Natural killer cell (primary cell): ENCODE results near the gene INHBC. TPM values are rescaled to one million over a fixed set of nuclear protein-coding genes. Genes with fewer than 3 reads are reported as not detected.
"Not testable (repeated sequence)": the region's sequence is repeated elsewhere in the genome, so short reads cannot be mapped to it uniquely, and the experiment has no call there.

Experiments
- ATAC-seq, 3 donors: fragments of 150-1000 bp in 2 of 3; fragments of 200-7000 bp in 1 of 3; cut with Tn5 transposase; 1 replicate in 1 of 3; 2 replicates in 2 of 3; pipeline ENCODE4 v1.10.0; 2021; ENCODE audit warnings: mild to moderate bottlenecking in 2 of 3, moderate library complexity in 2 of 3
- DNase-seq, 2 donors: peaks; one replicate each; pipeline versions ENCODE4 v3.0.0 to v3.0.0-alpha.2; 2013 to 2021; ENCODE audit warnings: mixed read lengths in 1 of 2
- H3K27ac ChIP-seq: one replicate; pipeline ENCODE4 v1.5.1; 2013; ENCODE audit warnings: mild to moderate bottlenecking, low read length
- H3K27me3 ChIP-seq: one replicate; pipeline ENCODE4 v1.6.1; 2013; ENCODE audit warnings: low read length; ENCODE audit not compliant: control insufficient read depth, insufficient read depth
- H3K36me3 ChIP-seq: one replicate; pipeline ENCODE4 v1.6.1; 2013; ENCODE audit warnings: low read length; ENCODE audit not compliant: control insufficient read depth, insufficient read depth
- H3K4me1 ChIP-seq: one replicate; pipeline ENCODE4 v1.6.1; 2013; ENCODE audit warnings: low read length; ENCODE audit not compliant: control insufficient read depth, insufficient read depth
- H3K4me3 ChIP-seq: one replicate; pipeline ENCODE4 v1.5.1; 2013; ENCODE audit warnings: low read length
- H3K9me3 ChIP-seq: one replicate; pipeline ENCODE4 v1.6.1; 2013; ENCODE audit warnings: low read length; ENCODE audit not compliant: control insufficient read depth, insufficient read depth
- H3K27ac Mint-ChIP-seq, 2 donors: one replicate each; pipeline ENCODE4 v1.8.0; 2022; ENCODE audit warnings: mild to moderate bottlenecking in 2 of 2, mixed read lengths in 2 of 2, moderate library complexity in 1 of 2
- H3K27me3 Mint-ChIP-seq, 2 donors: one replicate each; pipeline ENCODE4 v1.8.0; 2022; ENCODE audit warnings: low read depth in 2 of 2, mixed read lengths in 2 of 2
- H3K36me3 Mint-ChIP-seq: one replicate; pipeline ENCODE4 v1.8.0; 2022; ENCODE audit warnings: mixed read lengths
- H3K4me1 Mint-ChIP-seq, 2 donors: one replicate each; pipeline ENCODE4 v1.8.0; 2022; ENCODE audit warnings: mixed read lengths in 2 of 2
- H3K4me3 Mint-ChIP-seq: one replicate; pipeline ENCODE4 v1.8.0; 2022; ENCODE audit warnings: mild to moderate bottlenecking, moderate library complexity, mixed read lengths
- H3K9me3 Mint-ChIP-seq, 2 donors: one replicate each; pipeline ENCODE4 v1.8.0; 2022; ENCODE audit warnings: mixed read lengths in 2 of 2
- WGBS: methylation state at CpG from one replicate; pipeline ENCODE4 v1.1.7; 2013; ENCODE audit warnings: missing lambda C conversion rate; ENCODE audit not compliant: insufficient coverage; 5-methylcytosine and 5-hydroxymethylcytosine counted together
- intact Hi-C: fragments of 100-400 bp; cut with micrococcal nuclease; formaldehyde crosslinking; loops from one replicate; pipeline ENCODE4 v1.14.2; 2022
- total RNA-seq, 4 donors: library from RNA; stranded (reverse); fragments of 120-200 nt in 1 of 4; gene quantifications; one replicate each; pipeline versions ENCODE4 v1.2.3 to v1.2.4, GENCODE V29; 2013 to 2022
- TF ChIP-seq, protein P1 (sequence below): fragments of 200-600 bp; IDR thresholded peaks from one replicate; pipeline ENCODE4 v1.8.0; 2022; ENCODE audit warnings: antibody characterized with exemption

INHBC gene
- total RNA-seq, 3 donors from 2014 or later (not counting 1 experiment from before 2014, with no cell fraction given): 0.18 to 0.35 (median 0.31) TPM

DNA sequence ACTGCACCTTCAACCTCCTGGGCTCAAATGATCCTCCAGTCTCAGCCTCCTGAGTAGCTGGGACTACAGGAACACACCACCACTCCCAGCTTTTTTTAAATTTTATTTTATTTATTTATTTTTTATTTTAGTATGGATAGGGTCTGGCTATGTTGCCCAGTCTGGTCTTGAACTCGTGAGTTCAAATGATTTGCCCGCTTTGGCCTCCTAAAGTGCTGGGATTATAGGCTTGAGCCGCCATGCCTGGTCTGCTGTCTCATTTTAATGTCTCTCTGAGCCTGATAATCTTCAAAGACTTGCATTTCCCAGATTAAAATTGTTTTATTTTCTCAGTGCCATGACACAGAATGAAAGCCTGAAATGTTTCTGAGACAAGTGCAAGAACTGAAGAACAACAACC lies 1.2 kb upstream of the INHBC start:
- 97% methylated on average over 3 of the region's 3 CpGs for WGBS
- ATAC-seq (no peak), DNase-seq (no peak)
- H3K9me3 Mint-ChIP-seq: no peaks in the 10 kb centered on the region
- Histone ChIP-seq H3K36me3 (no peaks in the 10 kb centered on the region), H3K4me1 (peaks cover 26% of the 10 kb centered on the region), H3K27me3 (no peaks in the 10 kb centered on the region), H3K27ac (no peak overlapping the region), H3K4me3 (no peak overlapping the region), H3K9me3 (no peaks in the 10 kb centered on the region)
- intact Hi-C loops: no loop called here
- TF ChIP-seq, protein P1, sequence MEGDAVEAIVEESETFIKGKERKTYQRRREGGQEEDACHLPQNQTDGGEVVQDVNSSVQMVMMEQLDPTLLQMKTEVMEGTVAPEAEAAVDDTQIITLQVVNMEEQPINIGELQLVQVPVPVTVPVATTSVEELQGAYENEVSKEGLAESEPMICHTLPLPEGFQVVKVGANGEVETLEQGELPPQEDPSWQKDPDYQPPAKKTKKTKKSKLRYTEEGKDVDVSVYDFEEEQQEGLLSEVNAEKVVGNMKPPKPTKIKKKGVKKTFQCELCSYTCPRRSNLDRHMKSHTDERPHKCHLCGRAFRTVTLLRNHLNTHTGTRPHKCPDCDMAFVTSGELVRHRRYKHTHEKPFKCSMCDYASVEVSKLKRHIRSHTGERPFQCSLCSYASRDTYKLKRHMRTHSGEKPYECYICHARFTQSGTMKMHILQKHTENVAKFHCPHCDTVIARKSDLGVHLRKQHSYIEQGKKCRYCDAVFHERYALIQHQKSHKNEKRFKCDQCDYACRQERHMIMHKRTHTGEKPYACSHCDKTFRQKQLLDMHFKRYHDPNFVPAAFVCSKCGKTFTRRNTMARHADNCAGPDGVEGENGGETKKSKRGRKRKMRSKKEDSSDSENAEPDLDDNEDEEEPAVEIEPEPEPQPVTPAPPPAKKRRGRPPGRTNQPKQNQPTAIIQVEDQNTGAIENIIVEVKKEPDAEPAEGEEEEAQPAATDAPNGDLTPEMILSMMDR: no peak
- H3K27me3 Mint-ChIP-seq: no peaks in the 10 kb centered on the region
- H3K27ac Mint-ChIP-seq: no peak overlapping the region
- H3K4me3 Mint-ChIP-seq: no peak overlapping the region
- H3K4me1 Mint-ChIP-seq: peaks cover 31 to 35% of the 10 kb centered on the region in 2 donors
- no peaks in the 10 kb centered on the region for H3K36me3 Mint-ChIP-seq

DNA sequence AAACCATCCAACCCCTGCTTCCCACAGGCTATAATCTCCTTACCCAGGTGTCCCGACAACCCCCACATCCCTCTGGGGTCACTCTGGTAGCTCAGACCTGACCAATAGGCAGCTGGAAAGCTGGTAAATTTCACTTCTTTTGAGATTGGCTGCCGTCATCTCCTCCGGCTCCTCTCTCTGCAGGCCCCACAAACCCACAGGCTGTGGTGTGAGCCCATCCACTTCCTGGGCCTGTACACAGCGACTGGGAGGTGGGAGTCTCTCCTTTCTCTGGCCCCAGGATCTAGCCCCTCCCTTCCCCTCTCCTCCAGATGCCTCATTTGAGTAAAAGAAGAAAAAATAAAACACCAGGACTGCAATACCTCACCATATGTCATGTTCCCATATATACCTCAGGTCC lies 709 bp downstream of the INHBC start:
- H3K27me3 Mint-ChIP-seq: no peaks in the 10 kb centered on the region
- intact Hi-C loops: no loop called here
- H3K9me3 Mint-ChIP-seq: no peaks in the 10 kb centered on the region
- TF ChIP-seq, protein P1: no peak
- Histone ChIP-seq H3K36me3 (no peaks in the 10 kb centered on the region), H3K4me3 (no peak overlapping the region), H3K4me1 (peaks cover 16% of the 10 kb centered on the region), H3K27me3 (no peaks in the 10 kb centered on the region), H3K27ac (peak overlapping the region; percentile 57), H3K9me3 (no peaks in the 10 kb centered on the region)
- H3K27ac Mint-ChIP-seq: peak overlapping the region; percentile 88 to 94
- 10% methylated on average over 4 of the region's 4 CpGs for WGBS
- ATAC-seq: peak in 2 of 3 donors; percentile 17 to 30
- no peak for DNase-seq
- no peaks in the 10 kb centered on the region for H3K36me3 Mint-ChIP-seq
- peaks cover 18 to 22% of the 10 kb centered on the region in 2 donors for H3K4me1 Mint-ChIP-seq
- peak overlapping the region; percentile 87 for H3K4me3 Mint-ChIP-seq

DNA sequence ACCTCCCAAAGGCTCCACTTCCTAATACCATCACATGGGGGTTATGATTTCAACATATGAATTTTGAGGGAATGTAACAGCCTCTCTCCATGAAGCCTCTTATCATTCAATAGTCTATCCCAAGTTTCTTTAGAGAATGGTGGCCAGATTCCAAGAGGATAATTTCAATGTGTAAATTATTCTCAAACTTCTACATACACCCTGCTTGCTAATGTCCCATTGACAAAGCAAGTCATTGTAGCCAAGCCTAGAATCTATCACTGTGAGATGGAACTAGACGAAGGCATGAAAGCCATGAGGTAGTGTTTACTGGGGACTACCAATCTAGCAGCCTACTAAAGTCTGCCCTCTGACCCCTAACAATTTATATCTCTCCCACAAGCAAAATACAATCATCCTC lies 3.8 kb downstream of the INHBC start:
- Histone ChIP-seq H3K27ac (no peak overlapping the region), H3K27me3 (no peaks in the 10 kb centered on the region), H3K9me3 (peaks cover 6% of the 10 kb centered on the region), H3K36me3 (no peaks in the 10 kb centered on the region), H3K4me1 (peaks cover 16% of the 10 kb centered on the region), H3K4me3 (no peak overlapping the region)
- Mint-ChIP-seq H3K9me3 (no peaks in the 10 kb centered on the region), H3K36me3 (no peaks in the 10 kb centered on the region), H3K27me3 (peaks cover 5 to 6% of the 10 kb centered on the region in 2 donors), H3K27ac (no peak overlapping the region), H3K4me3 (no peak overlapping the region), H3K4me1 (peaks cover 10 to 12% of the 10 kb centered on the region in 2 donors)
- whole genome bisulfite sequencing: 100% methylated on average over 1 of the region's 1 CpG
- TF ChIP-seq, protein P1: no peak
- no peak for ATAC-seq
- DNase-seq: no peak
- intact Hi-C loops: no loop called here

DNA sequence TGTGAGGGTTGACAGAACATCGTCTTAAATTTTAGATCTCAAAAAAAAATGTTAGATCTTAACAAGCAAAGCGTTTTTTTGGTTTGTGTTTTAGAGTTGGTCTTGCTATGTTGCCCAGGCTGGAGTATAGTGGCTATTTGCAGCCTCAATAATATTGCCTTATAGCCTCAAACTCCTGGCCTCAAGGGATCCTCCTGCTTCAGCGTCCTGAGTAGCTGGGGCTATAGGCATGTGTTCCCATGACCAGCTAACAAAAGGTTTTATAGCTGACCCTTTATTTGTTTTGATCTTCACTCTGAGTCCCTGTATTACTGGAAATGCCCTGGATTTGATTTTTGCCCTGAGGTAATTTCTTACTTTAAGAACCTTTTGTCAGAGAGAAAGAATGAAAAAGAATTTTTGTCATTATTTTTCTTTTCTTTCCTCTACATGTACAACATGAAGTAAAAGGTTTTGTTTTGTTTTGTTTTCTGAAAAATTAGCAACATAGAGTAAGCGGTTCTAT lies 5.2 kb downstream of the INHBC start:
- H3K27me3 Mint-ChIP-seq: peaks cover 5 to 6% of the 10 kb centered on the region in 2 donors
- H3K9me3 Mint-ChIP-seq: no peaks in the 10 kb centered on the region
- no peak for ATAC-seq

DNA sequence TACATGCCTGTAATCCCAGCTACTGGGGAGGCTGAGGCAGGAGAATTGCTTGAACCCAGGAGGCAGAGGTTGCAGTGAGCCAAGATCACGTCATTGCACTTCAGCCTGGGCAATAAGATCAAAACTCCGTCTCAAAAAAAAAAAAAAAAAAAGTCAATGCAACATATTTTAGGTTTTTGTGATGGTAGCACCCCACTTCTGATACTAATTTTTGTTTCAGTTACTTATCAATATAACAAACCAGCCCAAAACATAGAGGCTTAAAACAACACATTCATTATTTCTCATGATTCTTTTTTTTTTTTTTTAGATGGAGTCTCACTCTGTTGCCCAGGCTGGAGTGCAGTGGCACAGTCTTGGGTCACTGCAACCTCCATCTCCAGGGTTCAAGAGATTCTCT lies 6.8 kb downstream of the INHBC start:
- H3K27ac Mint-ChIP-seq, H3K9me3 ChIP-seq, H3K4me3 ChIP-seq, H3K4me3 Mint-ChIP-seq, intact Hi-C loops, H3K4me1 Mint-ChIP-seq, H3K27ac ChIP-seq, H3K4me1 ChIP-seq, H3K36me3 ChIP-seq, H3K36me3 Mint-ChIP-seq, ATAC-seq, H3K27me3 Mint-ChIP-seq, DNase-seq, H3K27me3 ChIP-seq, H3K9me3 Mint-ChIP-seq: not testable (repeated sequence)
- WGBS: 86% methylated on average over 2 of the region's 2 CpGs

More for the DNA sequence above, 5.2 kb downstream of the INHBC start:
- Histone ChIP-seq H3K4me3 (no peak overlapping the region), H3K27me3 (no peaks in the 10 kb centered on the region), H3K36me3 (no peaks in the 10 kb centered on the region), H3K27ac (no peak overlapping the region), H3K9me3 (peaks cover 6% of the 10 kb centered on the region), H3K4me1 (peaks cover 12% of the 10 kb centered on the region)
- WGBS: 100% methylated on average over 3 of the region's 4 CpGs
- intact Hi-C loops: no loop called here
- TF ChIP-seq, protein P1: no peak
- H3K27ac Mint-ChIP-seq: no peak overlapping the region
- H3K4me3 Mint-ChIP-seq: no peak overlapping the region
- no peaks in the 10 kb centered on the region for H3K36me3 Mint-ChIP-seq
- H3K4me1 Mint-ChIP-seq: peaks cover 6 to 8% of the 10 kb centered on the region in 2 donors
- DNase-seq: no peak
